HG02763 (cell line): ENCODE data around the gene C10orf67.
A peak's percentile ranks its signal among the peaks of the same experiment; 100 is the strongest.
"Not testable (repeated sequence)": the region's sequence is repeated elsewhere in the genome, so short reads cannot be mapped to it uniquely, and the experiment has no call there.

Source experiments
- ATAC-seq: cut with Tn5 transposase; IDR thresholded peaks from one replicate; pipeline ENCODE4 v1.9.1; 2021; ENCODE audit warnings: mild to moderate bottlenecking, moderate library complexity; ENCODE audit not compliant: unreplicated experiment

Gene C10orf67

GRCh38 chr10:23362879-23363792, 18.5 kb upstream of the C10orf67 start:
- ATAC-seq: no peak

GRCh38 chr10:23362069-23362830, 17.7 kb upstream of the C10orf67 start:
- peak; percentile 43 for ATAC-seq

- no peak for ATAC-seq
Measured at GRCh38 chr10:23361665-23362064, 17.1 kb upstream of the C10orf67 start.

DNA sequence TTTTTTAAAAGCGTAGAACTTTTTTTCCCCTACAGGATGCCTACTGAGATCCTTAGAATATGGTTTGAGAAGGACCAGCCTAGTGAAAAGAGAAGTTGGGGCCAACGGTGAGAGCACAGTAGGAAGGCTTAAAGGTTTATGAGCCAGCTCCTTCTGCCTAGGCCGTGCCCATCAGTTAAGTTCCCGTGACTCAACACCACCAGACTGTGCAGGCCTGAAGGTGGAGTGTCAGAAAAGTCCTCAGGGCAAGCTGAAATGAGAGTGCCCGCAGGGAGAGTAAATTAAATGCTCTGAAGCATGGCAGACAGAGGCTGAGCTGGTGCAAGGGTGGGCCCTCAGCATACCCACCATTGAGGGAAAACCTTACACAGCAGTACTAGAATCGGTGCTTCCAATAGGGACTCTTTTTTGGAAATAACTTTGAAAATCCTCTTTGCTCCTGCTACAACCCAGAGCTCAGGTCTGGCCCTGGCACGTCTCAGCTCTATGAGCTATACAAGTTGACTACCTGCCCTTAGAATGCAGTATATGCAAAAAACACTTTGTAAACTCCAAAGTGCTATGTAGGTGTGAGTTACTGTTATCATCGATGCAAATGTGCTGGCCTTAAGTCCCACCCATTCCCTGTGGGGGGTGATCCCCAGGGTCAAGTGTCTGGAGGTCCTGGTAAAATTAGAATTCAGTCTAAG, 15.2 kb upstream of the C10orf67 start:
- ATAC-seq: no peak

- ATAC-seq: no peak
Measured at GRCh38 chr10:23358357-23358756, 13.8 kb upstream of the C10orf67 start.

- ATAC-seq: no peak
Measured at GRCh38 chr10:23354630-23355279, 10.2 kb upstream of the C10orf67 start.

GRCh38 chr10:23351926-23352519, 7.4 kb upstream of the C10orf67 start:
- no peak for ATAC-seq

- not testable (repeated sequence) for ATAC-seq
Measured at GRCh38 chr10:23350706-23351105, 6.1 kb upstream of the C10orf67 start.

- no peak for ATAC-seq
Measured at GRCh38 chr10:23345861-23346260, 1.3 kb upstream of the C10orf67 start.

- no peak for ATAC-seq
Measured at GRCh38 chr10:23343591-23344240, 881 bp downstream of the C10orf67 start.

DNA sequence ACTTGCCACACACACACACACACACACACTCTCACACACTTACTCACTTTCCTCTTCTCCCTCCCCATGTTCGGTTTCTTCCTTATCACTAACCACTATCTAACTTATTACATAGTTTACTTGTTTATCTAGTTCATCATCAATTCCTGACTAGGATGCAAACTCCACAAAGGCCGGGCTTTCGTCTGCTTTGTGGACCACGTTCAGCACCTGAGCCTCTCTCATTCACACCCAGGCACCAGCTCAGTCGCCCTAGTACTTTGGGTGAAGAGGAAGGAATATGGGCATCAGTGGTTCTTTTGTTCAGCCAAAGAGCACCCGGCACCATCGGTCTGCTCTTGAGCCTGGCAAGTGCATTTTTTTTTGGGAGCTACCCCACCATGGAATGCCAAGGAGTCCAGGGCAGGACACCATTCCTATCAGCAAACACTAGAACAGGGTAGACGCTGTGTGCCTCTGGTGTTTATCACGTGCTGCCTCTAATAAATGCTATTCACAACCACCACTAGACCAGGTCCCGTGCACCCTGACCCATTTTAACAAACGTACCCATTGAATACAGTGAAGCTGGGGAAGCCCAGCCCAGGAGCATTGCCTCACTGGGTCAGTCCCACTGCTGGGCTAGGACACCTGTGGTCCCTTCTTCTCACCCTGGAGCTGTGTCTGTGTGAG, 2.2 kb downstream of the C10orf67 start:
- ATAC-seq: no peak

GRCh38 chr10:23341004-23341403, 3.6 kb downstream of the C10orf67 start:
- ATAC-seq: no peak

- no peak for ATAC-seq
Measured at GRCh38 chr10:23340354-23340753, 4.2 kb downstream of the C10orf67 start.

DNA sequence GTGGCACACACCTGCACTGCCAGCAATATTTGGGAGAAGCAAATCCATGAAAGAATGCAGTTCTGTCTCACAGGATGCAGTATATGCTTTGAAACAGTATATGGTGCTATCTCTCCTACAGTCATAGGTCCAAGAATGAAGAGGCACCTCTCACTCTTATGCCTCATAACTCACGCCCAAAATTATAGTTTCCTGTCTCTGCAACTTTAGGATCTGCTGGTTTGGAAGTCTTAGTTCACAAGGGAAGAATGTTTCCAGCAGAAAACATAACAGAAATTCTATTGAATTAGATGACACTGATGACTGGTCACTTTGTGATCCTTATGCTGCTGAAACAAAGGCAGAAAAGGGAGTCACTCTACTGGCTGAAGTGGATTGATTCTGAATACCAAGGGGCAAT, 5.7 kb downstream of the C10orf67 start:
- ATAC-seq: no peak

DNA sequence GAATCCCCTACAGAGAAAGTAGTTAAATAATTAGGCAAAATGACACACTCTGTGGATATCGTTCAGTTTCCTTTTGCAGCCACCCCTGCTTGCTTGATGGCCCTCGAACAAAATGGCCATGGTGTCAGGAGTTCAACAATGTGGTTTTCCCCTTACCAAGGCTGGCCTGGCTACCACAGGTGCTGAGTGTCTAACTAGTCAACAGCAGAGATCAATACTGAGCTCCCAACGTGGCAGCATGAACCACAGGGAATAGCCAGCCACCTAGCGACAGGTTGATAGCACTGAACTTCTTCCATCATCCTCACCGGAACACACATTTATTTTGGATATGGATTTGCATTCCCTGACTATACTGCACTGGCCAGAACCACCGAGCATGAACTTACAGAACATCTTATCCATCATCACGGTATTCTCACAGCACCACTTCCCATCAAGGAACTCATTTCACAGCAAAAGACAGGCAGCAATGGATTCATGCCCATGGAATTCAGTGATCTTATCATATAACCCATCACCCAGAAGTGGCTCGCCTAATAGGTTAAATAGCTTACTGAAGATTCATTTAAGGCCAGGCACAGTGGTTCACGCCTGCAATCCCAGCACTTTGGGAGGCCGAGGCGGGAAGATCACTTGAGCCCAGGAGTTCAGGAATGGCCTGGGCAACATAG, 6.3 kb downstream of the C10orf67 start:
- ATAC-seq: no peak

DNA sequence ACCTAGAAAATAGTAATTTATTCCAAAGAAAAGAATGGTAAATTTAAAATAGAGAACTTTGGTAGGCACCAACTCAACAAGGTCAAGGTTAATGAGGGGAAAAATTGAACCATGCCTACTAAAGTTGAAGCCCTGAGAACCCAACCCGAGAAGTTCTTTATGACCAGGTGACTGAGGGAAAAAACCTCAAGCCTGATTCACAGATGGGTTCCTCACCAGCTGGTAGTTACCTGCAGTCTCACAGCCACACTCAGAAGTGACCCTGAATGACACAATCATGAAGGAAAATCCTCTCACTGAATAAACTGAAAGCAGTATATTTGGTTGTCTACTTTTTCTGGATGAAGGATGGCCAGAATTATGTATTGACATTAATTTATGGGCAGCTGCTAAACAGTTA, 7.0 kb downstream of the C10orf67 start:
- peak; percentile 37 for ATAC-seq

DNA sequence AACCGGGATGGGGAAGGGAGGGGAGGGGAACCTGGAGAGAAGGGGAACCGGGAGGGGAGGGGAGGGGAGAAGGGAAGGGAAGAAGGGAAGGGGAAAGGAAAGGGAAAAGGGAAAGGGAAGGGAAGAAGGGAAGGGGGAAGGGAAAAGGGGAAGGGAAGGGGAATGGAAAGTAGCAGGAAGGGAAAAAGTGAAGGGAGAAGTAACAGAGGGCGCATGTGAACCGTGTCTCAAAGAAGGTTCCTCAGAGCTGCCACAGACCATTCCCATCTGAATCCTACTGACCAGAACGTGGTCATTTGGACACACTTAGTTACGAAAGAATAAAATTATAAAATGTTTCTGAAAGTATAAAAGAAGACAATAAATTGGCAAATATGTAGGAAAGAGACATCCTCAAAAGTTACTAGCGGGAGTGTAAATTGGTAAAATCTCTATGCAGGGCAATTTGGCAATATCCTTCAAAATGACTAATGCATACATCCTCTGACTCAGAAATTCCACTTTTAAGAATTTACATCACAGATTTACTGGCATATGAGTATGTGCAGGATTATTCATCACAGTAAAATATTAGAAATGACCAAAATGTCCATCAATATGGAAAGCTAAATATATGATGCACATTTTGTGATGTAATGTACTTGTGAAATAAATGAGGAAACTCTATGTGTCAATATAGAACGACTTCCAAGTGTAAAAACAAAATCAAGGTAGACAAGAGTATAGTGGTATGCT, 12.9 kb downstream of the C10orf67 start:
- no peak for ATAC-seq

DNA sequence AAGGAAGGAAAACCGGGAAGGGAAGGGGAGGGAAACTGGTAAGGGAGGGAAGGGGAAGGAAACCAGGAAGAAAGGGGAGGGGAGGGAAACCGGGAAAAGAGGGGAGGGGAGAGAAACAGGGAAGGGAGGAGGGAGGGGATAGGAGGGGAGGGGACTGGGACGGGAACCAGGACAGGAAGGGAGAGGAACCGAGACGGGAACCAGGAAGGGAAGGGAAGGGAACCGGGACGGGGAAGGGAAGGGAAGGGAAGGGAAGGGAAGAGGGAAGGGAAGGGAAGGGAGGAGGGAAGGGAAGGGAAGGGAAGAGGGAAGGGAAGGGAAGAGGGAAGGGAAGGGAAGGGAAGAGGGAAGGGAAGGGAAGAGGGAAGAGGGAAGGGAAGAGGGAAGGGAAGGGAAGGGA, 13.6 kb downstream of the C10orf67 start:
- ATAC-seq: no peak
